Endothelial cell of umbilical vein (primary cell): Measurements from ENCODE around the gene KLHL10. TPM values are rescaled to one million over a fixed set of nuclear protein-coding genes. Genes with fewer than 3 reads are reported as not detected.

Experiments used
- BruUV-seq: library from RNA; stranded (reverse); fragments of 400-500 nt; replicated peaks from 2 replicates; lab custom pipeline; 2021; lab: Mats Ljungman, UMichigan
- CTCF ChIA-PET: fragments of 300-600, 350-600 bp; sonication (Branson Sonifier 250); formaldehyde crosslinking; loops from one replicate; lab custom pipeline; 2021; ENCODE audit warnings: antibody characterized with exemption, inconsistent platforms; lab: Charles Lee
- POLR2A ChIA-PET: fragments of 300-600, 350-600 bp; sonication (Branson Sonifier 250); formaldehyde crosslinking; loops from one replicate; lab custom pipeline; 2021; ENCODE audit warnings: antibody characterized with exemption, inconsistent platforms; lab: Charles Lee
- DNase-seq: peaks from one replicate; pipeline ENCODE4 v3.0.0-alpha.2; 2011; ENCODE audit warnings: low read depth, low spot score
- FAIRE-seq: peaks from 2 replicates; lab custom pipeline; 2011; peaks lifted over from hg19 to GRCh38; lab: Jason Lieb, UNC
- H2AFZ ChIP-seq: 2 replicates; pipeline ENCODE4 v1.6.0; 2012; ENCODE audit warnings: low read depth, low read length, control low read depth, inconsistent platforms
- H3K27ac ChIP-seq: 2 replicates; pipeline ENCODE4 v1.5.1; 2011; ENCODE audit warnings: low read depth, mild to moderate bottlenecking, control low read depth, low read length, moderate library complexity; ENCODE audit not compliant: insufficient read depth
- H3K27me3 ChIP-seq, 2 experiments: 2 replicates each; pipeline versions ENCODE4 v1.6.0 to v1.6.1; 2011; ENCODE audit warnings: low read length in 2 of 2, mixed read lengths in 1 of 2; ENCODE audit not compliant: control insufficient read depth in 2 of 2, insufficient read depth in 2 of 2
- H3K36me3 ChIP-seq, 2 experiments: 2 replicates in 1 of 2; 3 replicates in 1 of 2; pipeline ENCODE4 v1.5.1; 2011; ENCODE audit warnings: low read length in 2 of 2, mild to moderate bottlenecking in 1 of 2, moderate library complexity in 1 of 2; ENCODE audit not compliant: control insufficient read depth in 2 of 2, insufficient read depth in 2 of 2; ENCODE audit errors: extremely low read depth in 1 of 2
- H3K4me1 ChIP-seq: 3 replicates; pipeline ENCODE4 v1.5.1; 2011; ENCODE audit warnings: mild to moderate bottlenecking, low read length; ENCODE audit not compliant: control insufficient read depth, insufficient read depth; ENCODE audit errors: extremely low read depth
- H3K4me2 ChIP-seq: 2 replicates; pipeline ENCODE4 v1.6.1; 2011; ENCODE audit warnings: low read length, control low read depth, mixed read lengths; ENCODE audit not compliant: insufficient read depth
- H3K4me3 ChIP-seq, 3 experiments: fragments of 200-600 bp in 1 of 3; sonication (generic), shearing (Covaris generic) in 1 of 3; replicated peaks in 1 of 3; 2 replicates each; pipeline ENCODE4 v1.5.1; 2011 to 2016; ENCODE audit warnings: control low read depth in 3 of 3, low read length in 3 of 3, mild to moderate bottlenecking in 2 of 3, inconsistent platforms in 1 of 3, low read depth in 1 of 3, moderate library complexity in 1 of 3; ENCODE audit not compliant: insufficient read depth in 1 of 3
- H3K79me2 ChIP-seq: 2 replicates; pipeline ENCODE4 v1.6.0; 2012; ENCODE audit warnings: low read length, inconsistent platforms; ENCODE audit not compliant: control insufficient read depth, insufficient read depth
- H3K9ac ChIP-seq: replicated peaks from 2 replicates; pipeline ENCODE3; 2011; ENCODE audit warnings: low read length, control low read depth; ENCODE audit not compliant: insufficient read depth; ENCODE audit errors: extremely low read depth
- H3K9me1 ChIP-seq: replicated peaks from 3 replicates; pipeline ENCODE4 v1.6.0; 2011; ENCODE audit warnings: mild to moderate bottlenecking, low read length; ENCODE audit not compliant: control insufficient read depth, insufficient read depth; ENCODE audit errors: extremely low read depth
- H3K9me3 ChIP-seq: replicated peaks from 2 replicates; pipeline ENCODE4 v1.5.1; 2012; ENCODE audit warnings: low read length, inconsistent platforms; ENCODE audit not compliant: control insufficient read depth, insufficient read depth
- H4K20me1 ChIP-seq: replicated peaks from 2 replicates; pipeline ENCODE3; 2011; ENCODE audit warnings: mild to moderate bottlenecking, low read length; ENCODE audit not compliant: control insufficient read depth, insufficient read depth; ENCODE audit errors: extremely low read depth
- EZH2 ChIP-seq: IDR thresholded peaks from 2 replicates; pipeline ENCODE4 v1.6.1; 2012; ENCODE audit warnings: borderline replicate concordance, low read depth, mild to moderate bottlenecking, moderate library complexity, low read length, inconsistent platforms; ENCODE audit not compliant: severe bottlenecking
- GATA2 ChIP-seq: IDR thresholded peaks from 2 replicates; pipeline ENCODE4 v1.7.0; 2011; ENCODE audit warnings: low read depth, mild to moderate bottlenecking, moderate library complexity, mixed read lengths, low read length; ENCODE audit not compliant: insufficient read length, insufficient read depth
- MYC ChIP-seq: IDR thresholded peaks from one replicate; pipeline ENCODE4 v1.6.1; 2011; ENCODE audit warnings: mild to moderate bottlenecking, low read depth, low read length
- POLR2A ChIP-seq: IDR thresholded peaks from 2 replicates; pipeline ENCODE4 v1.6.1; 2012; ENCODE audit warnings: low read depth, mild to moderate bottlenecking, control low read depth, low read length
- POLR2AphosphoS5 ChIP-seq: IDR thresholded peaks from 2 replicates; pipeline ENCODE4 v1.6.1; 2012; ENCODE audit warnings: low read depth, mild to moderate bottlenecking, control low read depth, low read length, moderate library complexity; ENCODE audit not compliant: insufficient read depth
- dilution Hi-C: fragments of 300-500 bp; cut with MboI; formaldehyde crosslinking; loops from one replicate; pipeline ENCODE4 v1.15.0; 2019; ENCODE audit warnings: low sequenced_read_pairs; ENCODE audit not compliant: extremely low pct_ligation_motif_present
- intact Hi-C: fragments of 100-400 bp; cut with micrococcal nuclease; formaldehyde crosslinking; loops from one replicate; pipeline ENCODE4 v1.10.0; 2022
- polyA plus RNA-seq, 4 experiments: library from polyadenylated mRNA; depleted of rRNA in 3 of 4; stranded (reverse) in 3 of 4; unstranded in 1 of 4; fragments of >200 nt; gene quantifications; 2 replicates each; pipeline versions ENCODE4 v1.2.1 to v1.2.3, GENCODE V29; 2011 to 2012; ENCODE audit warnings: missing spikeins in 1 of 4
- total RNA-seq: library from RNA; stranded (reverse); gene quantifications from 2 replicates; pipeline ENCODE4 v1.2.3, GENCODE V29; 2021
- TF ChIP-seq, protein P1 (sequence below), 2 donors: IDR thresholded peaks; 1 replicate in 1 of 2; 2 replicates in 1 of 2; pipeline ENCODE4 v1.5.1; 2011; ENCODE audit warnings: low read length in 2 of 2, mild to moderate bottlenecking in 2 of 2, moderate library complexity in 2 of 2, control low read depth in 1 of 2, inconsistent platforms in 1 of 2, low read depth in 1 of 2; ENCODE audit not compliant: insufficient read depth in 1 of 2; ENCODE audit errors: extremely low read depth in 1 of 2

KLHL10 gene
- total and polyA plus RNA-seq, 2 donors (not counting 3 experiments of a cell fraction or from before 2014, with no cell fraction given), result 0.10 TPM; not detected in 1

DNA sequence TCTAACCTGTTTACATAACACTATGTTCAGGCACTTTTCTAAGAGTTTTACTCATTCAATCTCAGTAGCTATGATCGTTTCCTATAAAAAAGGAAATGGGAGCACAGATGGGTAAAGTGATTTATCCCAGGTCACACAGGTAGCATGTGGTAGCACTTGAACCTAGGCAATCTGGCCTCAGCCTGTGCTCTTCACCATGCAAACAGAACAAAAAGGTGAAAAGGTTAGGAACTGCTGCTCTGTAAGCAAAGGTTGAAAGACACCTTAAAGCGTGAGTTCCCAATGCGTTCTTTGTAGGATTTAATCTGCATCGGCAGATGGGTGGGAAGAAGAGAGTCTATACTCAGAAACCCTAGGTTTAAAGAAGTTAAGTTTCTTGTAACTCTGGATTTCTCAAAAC, 42.5 kb downstream of the KLHL10 start:
- dilution Hi-C loops, result no loop called here
- peak; percentile 26 for FAIRE-seq
- no peaks in the 10 kb centered on the region for H3K27me3 ChIP-seq
- H3K79me2 ChIP-seq, result peaks cover 5% of the 10 kb centered on the region
- H3K4me1 ChIP-seq, result no peaks in the 10 kb centered on the region
- no peak overlapping the region for H3K9ac ChIP-seq
- H3K9me3 ChIP-seq, result no peaks in the 10 kb centered on the region
- H4K20me1 ChIP-seq, result no peaks in the 10 kb centered on the region
- no peak overlapping the region for H2AFZ ChIP-seq
- ChIA-PET POLR2A (no interaction called here), CTCF (no interaction called here)
- no peak overlapping the region for H3K4me3 ChIP-seq
- no peak overlapping the region for H3K27ac ChIP-seq
- TF ChIP-seq EZH2 (no peak), GATA2 (no peak), POLR2AphosphoS5 (no peak)
- TF ChIP-seq, protein P1, sequence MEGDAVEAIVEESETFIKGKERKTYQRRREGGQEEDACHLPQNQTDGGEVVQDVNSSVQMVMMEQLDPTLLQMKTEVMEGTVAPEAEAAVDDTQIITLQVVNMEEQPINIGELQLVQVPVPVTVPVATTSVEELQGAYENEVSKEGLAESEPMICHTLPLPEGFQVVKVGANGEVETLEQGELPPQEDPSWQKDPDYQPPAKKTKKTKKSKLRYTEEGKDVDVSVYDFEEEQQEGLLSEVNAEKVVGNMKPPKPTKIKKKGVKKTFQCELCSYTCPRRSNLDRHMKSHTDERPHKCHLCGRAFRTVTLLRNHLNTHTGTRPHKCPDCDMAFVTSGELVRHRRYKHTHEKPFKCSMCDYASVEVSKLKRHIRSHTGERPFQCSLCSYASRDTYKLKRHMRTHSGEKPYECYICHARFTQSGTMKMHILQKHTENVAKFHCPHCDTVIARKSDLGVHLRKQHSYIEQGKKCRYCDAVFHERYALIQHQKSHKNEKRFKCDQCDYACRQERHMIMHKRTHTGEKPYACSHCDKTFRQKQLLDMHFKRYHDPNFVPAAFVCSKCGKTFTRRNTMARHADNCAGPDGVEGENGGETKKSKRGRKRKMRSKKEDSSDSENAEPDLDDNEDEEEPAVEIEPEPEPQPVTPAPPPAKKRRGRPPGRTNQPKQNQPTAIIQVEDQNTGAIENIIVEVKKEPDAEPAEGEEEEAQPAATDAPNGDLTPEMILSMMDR (IDR thresholded peaks at IDR 0.05; ENCODE audit: extremely low read depth in 1 of 2, insufficient read depth in 1 of 2, low read depth in 1 of 2, low read length in 2 of 2), result no peak
- H3K36me3 ChIP-seq, result peaks cover 40 to 41% of the 10 kb centered on the region in 2 experiments
- intact Hi-C loops, result no loop called here
- no TSS peak for BruUV-seq
- H3K9me1 ChIP-seq, result no peaks in the 10 kb centered on the region
- no peak overlapping the region for H3K4me2 ChIP-seq
- no peak for DNase-seq

DNA sequence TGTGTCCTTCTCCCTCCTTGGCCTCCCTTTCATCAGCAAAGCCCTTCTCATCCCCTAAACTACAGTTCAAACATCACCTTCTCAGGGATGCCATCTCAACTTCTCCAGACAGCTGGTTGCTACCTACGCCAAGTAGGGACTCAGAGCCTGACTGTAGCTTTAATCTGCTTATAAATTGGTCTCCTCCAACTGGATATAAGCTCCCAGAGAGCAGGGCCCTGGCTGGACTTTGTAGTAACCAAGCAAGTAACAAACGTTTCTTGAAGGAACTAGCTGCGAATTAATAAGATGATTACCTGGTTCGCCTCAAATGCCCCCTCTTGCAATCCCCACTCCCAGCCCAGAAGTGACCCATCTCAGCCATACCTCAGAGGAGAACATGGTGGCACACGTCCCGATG, 45.1 kb downstream of the KLHL10 start:
- BruUV-seq, result no TSS peak
- intact Hi-C loops, result no loop called here
- TF ChIP-seq MYC (no peak), POLR2A (no peak)
- Histone ChIP-seq H3K27ac (no peak overlapping the region), H3K79me2 (peaks cover 5% of the 10 kb centered on the region), H3K9me1 (no peaks in the 10 kb centered on the region), H2AFZ (no peak overlapping the region), H3K9ac (no peak overlapping the region), H3K9me3 (no peaks in the 10 kb centered on the region), H3K4me3 (no peak overlapping the region), H3K4me1 (no peaks in the 10 kb centered on the region), H4K20me1 (no peaks in the 10 kb centered on the region), H3K36me3 (peaks cover 56 to 59% of the 10 kb centered on the region in 2 experiments), H3K27me3 (no peaks in the 10 kb centered on the region), H3K4me2 (no peak overlapping the region)
- dilution Hi-C loops, result no loop called here
- FAIRE-seq (no peak), DNase-seq (no peak)
- CTCF ChIA-PET, result no interaction called here
- POLR2A ChIA-PET, result no interaction called here
